IMR-90 (cell line): Measurements from ENCODE around the gene GRID1. TPM values are rescaled to one million over a fixed set of nuclear protein-coding genes. Genes with fewer than 3 reads are reported as not detected.

Source experiments
- ATAC-seq: fragments of 200-7000 bp; cut with Tn5 transposase; 2 replicates; pipeline ENCODE4 v1.9.1; 2020; ENCODE audit warnings: low read depth, mild to moderate bottlenecking, moderate library complexity
- BruUV-seq: library from RNA; stranded (reverse); fragments of 400-500 nt; replicated peaks from 2 replicates; lab custom pipeline; 2021; lab: Mats Ljungman, UMichigan
- CTCF ChIA-PET: fragments of 300-600 bp; formaldehyde crosslinking; extraction: SDS; loops from one replicate; lab custom pipeline; 2021; ENCODE audit warnings: antibody characterized with exemption; lab: Yijun Ruan, JAX
- POLR2A ChIA-PET: fragments of 300-600 bp; sonication (Branson Sonifier 250); formaldehyde crosslinking; loops from one replicate; lab custom pipeline; 2022; ENCODE audit warnings: antibody characterized with exemption; ENCODE audit not compliant: unreplicated experiment; lab: Charles Lee
- DNase-seq: peaks from one replicate; pipeline ENCODE4 v3.0.0; 2013
- H2AFZ ChIP-seq: replicated peaks from 2 replicates; pipeline ENCODE3; 2013; ENCODE audit warnings: low read length, mild to moderate bottlenecking; ENCODE audit not compliant: poor library complexity
- H2AK5ac ChIP-seq: 2 replicates; pipeline ENCODE4 v1.6.1; 2013; ENCODE audit warnings: low read depth, low read length, inconsistent platforms
- H2AK9ac ChIP-seq: replicated peaks from 2 replicates; pipeline ENCODE3; 2013; ENCODE audit warnings: mild to moderate bottlenecking, low read depth, low read length, moderate library complexity; ENCODE audit not compliant: poor library complexity
- H2BK120ac ChIP-seq: 2 replicates; pipeline ENCODE4 v1.6.1; 2013; ENCODE audit warnings: low read depth, low read length, inconsistent platforms
- H2BK15ac ChIP-seq: 3 replicates; pipeline ENCODE4 v1.6.1; 2013; ENCODE audit warnings: low read depth, low read length, inconsistent platforms
- H2BK20ac ChIP-seq: 2 replicates; pipeline ENCODE4 v1.6.1; 2013; ENCODE audit warnings: low read depth, mild to moderate bottlenecking, inconsistent platforms, low read length, moderate library complexity
- H2BK5ac ChIP-seq: 2 replicates; pipeline ENCODE4 v1.6.1; 2013; ENCODE audit warnings: mild to moderate bottlenecking, low read depth, low read length, inconsistent platforms; ENCODE audit not compliant: poor library complexity, severe bottlenecking
- H3K14ac ChIP-seq: replicated peaks from 2 replicates; pipeline ENCODE4 v1.6.1; 2013; ENCODE audit warnings: low read depth, low read length, inconsistent platforms
- H3K18ac ChIP-seq: 2 replicates; pipeline ENCODE4 v1.6.1; 2013; ENCODE audit warnings: low read depth, low read length, control low read depth
- H3K23ac ChIP-seq: 2 replicates; pipeline ENCODE4 v1.6.1; 2013; ENCODE audit warnings: low read depth, low read length, inconsistent platforms
- H3K27ac ChIP-seq: 2 replicates; pipeline ENCODE4 v1.5.1; 2013; ENCODE audit warnings: mild to moderate bottlenecking, control low read depth, low read length; ENCODE audit not compliant: insufficient read depth
- H3K27me3 ChIP-seq: 2 replicates; pipeline ENCODE4 v1.6.1; 2013; ENCODE audit warnings: low read length; ENCODE audit not compliant: control insufficient read depth, insufficient read depth
- H3K36me3 ChIP-seq: 2 replicates; pipeline ENCODE4 v1.6.1; 2013; ENCODE audit warnings: low read length, mixed read lengths; ENCODE audit not compliant: control insufficient read depth, insufficient read depth
- H3K4ac ChIP-seq: 2 replicates; pipeline ENCODE4 v1.6.1; 2013; ENCODE audit warnings: low read depth, low read length, inconsistent platforms
- H3K4me1 ChIP-seq: 2 replicates; pipeline ENCODE4 v1.6.1; 2013; ENCODE audit warnings: low read length, mixed read lengths; ENCODE audit not compliant: control insufficient read depth, insufficient read depth
- H3K4me2 ChIP-seq: 2 replicates; pipeline ENCODE4 v1.6.1; 2013; ENCODE audit warnings: low read depth, mild to moderate bottlenecking, control low read depth, low read length, moderate library complexity
- H3K4me3 ChIP-seq: 2 replicates; pipeline ENCODE4 v1.5.1; 2013; ENCODE audit warnings: low read depth, mild to moderate bottlenecking, control low read depth, low read length, moderate library complexity; ENCODE audit not compliant: insufficient read depth
- H3K56ac ChIP-seq: 2 replicates; pipeline ENCODE4 v1.6.1; 2013; ENCODE audit warnings: low read length, inconsistent platforms; ENCODE audit not compliant: insufficient read depth; ENCODE audit errors: extremely low read depth
- H3K79me1 ChIP-seq, 2 experiments: 2 replicates each; pipeline ENCODE4 v1.6.1; 2013; ENCODE audit warnings: low read length in 2 of 2, inconsistent platforms in 1 of 2, low read depth in 1 of 2
- H3K9ac ChIP-seq: 2 replicates; pipeline ENCODE4 v1.6.1; 2013; ENCODE audit warnings: low read depth, low read length, control low read depth
- H3K9me1 ChIP-seq: 2 replicates; pipeline ENCODE4 v1.6.1; 2013; ENCODE audit warnings: low read length, inconsistent platforms; ENCODE audit not compliant: insufficient read depth
- H3K9me3 ChIP-seq: 2 replicates; pipeline ENCODE4 v1.6.1; 2013; ENCODE audit warnings: low read length; ENCODE audit not compliant: control insufficient read depth, insufficient read depth
- H4K20me1 ChIP-seq: 2 replicates; pipeline ENCODE4 v1.6.1; 2013; ENCODE audit warnings: low read length, inconsistent platforms; ENCODE audit not compliant: insufficient read depth
- H4K5ac ChIP-seq: 2 replicates; pipeline ENCODE4 v1.6.1; 2013; ENCODE audit warnings: mild to moderate bottlenecking, low read depth, low read length, control low read depth
- H4K8ac ChIP-seq, 2 experiments: 2 replicates each; pipeline ENCODE4 v1.6.1; 2013; ENCODE audit warnings: low read depth in 2 of 2, low read length in 2 of 2, control low read depth in 1 of 2, inconsistent platforms in 1 of 2
- H4K91ac ChIP-seq: 2 replicates; pipeline ENCODE4 v1.6.1; 2013; ENCODE audit warnings: low read depth, low read length, inconsistent platforms; ENCODE audit not compliant: insufficient read depth
- NFE2L2 ChIP-seq: fragments of 150-350 bp; IDR thresholded peaks from 2 replicates; pipeline ENCODE4 v1.6.1; 2016; ENCODE audit warnings: low read depth, mild to moderate bottlenecking, low read length
- WGBS, 2 experiments: methylation state at CpG; one replicate each; pipeline versions ENCODE4 v1.1.5 to v1.1.7; 2013; ENCODE audit warnings: missing lambda C conversion rate in 2 of 2; ENCODE audit not compliant: insufficient read length in 1 of 2; ENCODE audit errors: extremely low coverage in 2 of 2; 5-methylcytosine and 5-hydroxymethylcytosine counted together
- dilution Hi-C: fragments of 300-500 bp; cut with HindIII; formaldehyde crosslinking; loops from one replicate; pipeline ENCODE4 v1.14.3; 2018; ENCODE audit warnings: low sequenced_read_pairs; ENCODE audit not compliant: unreplicated experiment
- in situ Hi-C: fragments of 300-500 bp; cut with MboI; formaldehyde crosslinking; loops from 3 replicates; pipeline ENCODE4 v1.14.3; 2019; ENCODE audit warnings: low sequenced_read_pairs, inconsistent platforms, mixed read lengths
- intact Hi-C: fragments of 100-400 bp; cut with micrococcal nuclease; formaldehyde crosslinking; loops from 2 replicates; pipeline ENCODE4 v1.10.0; 2022
- polyA plus RNA-seq, 3 experiments: library from polyadenylated mRNA; depleted of rRNA; stranded (reverse); fragments of >200 nt; gene quantifications; 2 replicates each; pipeline ENCODE4 v1.2.3, GENCODE V29; 2012; ENCODE audit warnings: low replicate concordance in 1 of 3
- total RNA-seq: library from RNA; depleted of rRNA; stranded (reverse); fragments of >200 nt; gene quantifications from 2 replicates; pipeline ENCODE4 v1.2.3, GENCODE V29; 2012

Gene GRID1
- total and polyA plus RNA-seq, 2 of the 4 experiments (the other 2 are of a cell fraction), result not detected

- H2AK9ac ChIP-seq, result no peak overlapping the region
- dilution Hi-C loops (no loop called here), in situ Hi-C loops (no loop called here), intact Hi-C loops (no loop called here)
- H2BK5ac ChIP-seq, result no peak overlapping the region
- ChIA-PET POLR2A (no interaction called here), CTCF (no interaction called here)
- no peak overlapping the region for H4K8ac ChIP-seq
- no peak overlapping the region for H2BK15ac ChIP-seq
- no peak for TF ChIP-seq NFE2L2
- no peaks in the 10 kb centered on the region for H3K4me1 ChIP-seq
- no peak overlapping the region for H3K56ac ChIP-seq
- no peak overlapping the region for H3K4me2 ChIP-seq
- no peaks in the 10 kb centered on the region for H3K79me1 ChIP-seq
- no peak overlapping the region for H3K14ac ChIP-seq
- no peak overlapping the region for H2AFZ ChIP-seq
- H2BK120ac ChIP-seq, result no peak overlapping the region
- no peak overlapping the region for H3K4me3 ChIP-seq
- no peak for DNase-seq
- H4K5ac ChIP-seq, result no peak overlapping the region
- no peak overlapping the region for H3K23ac ChIP-seq
- no peaks in the 10 kb centered on the region for H3K9me1 ChIP-seq
- H2AK5ac ChIP-seq, result no peak overlapping the region
- H3K36me3 ChIP-seq, result no peaks in the 10 kb centered on the region
- no CpG with 5 or more reads among the region's 1 CpG for WGBS, 2 experiments
- H3K27ac ChIP-seq, result no peak overlapping the region
- no peaks in the 10 kb centered on the region for H4K20me1 ChIP-seq
- no peak overlapping the region for H2BK20ac ChIP-seq
- H3K27me3 ChIP-seq, result no peaks in the 10 kb centered on the region
- no peak overlapping the region for H3K4ac ChIP-seq
- no TSS peak for BruUV-seq
- no peak overlapping the region for H4K91ac ChIP-seq
- H3K9ac ChIP-seq, result no peak overlapping the region
- no peak for ATAC-seq
- H3K18ac ChIP-seq, result no peak overlapping the region
- H3K9me3 ChIP-seq, result peaks cover 13% of the 10 kb centered on the region
These were observed 693.3 kb downstream of the GRID1 start for GRCh38 chr10:85673270-85673669.
